Activated CD4-positive, alpha-beta memory T cell treated with anti-CD3 and anti-CD28 coated beads, Interleukin-2, amount 10 ng/mL, durations not matched to agents 7 days and 5 days (primary cell): Measurements from ENCODE around the gene BLNK. TPM values are rescaled to one million over a fixed set of nuclear protein-coding genes. Genes with fewer than 3 reads are reported as not detected.

Experiments
- CTCF ChIA-PET: fragments of 350-600 bp; sonication (Branson Sonifier 250); formaldehyde crosslinking; loops from one replicate; lab custom pipeline; 2021; ENCODE audit warnings: antibody characterized with exemption, inconsistent platforms; lab: Charles Lee
- POLR2A ChIA-PET: fragments of 350-600 bp; sonication (Branson Sonifier 250); formaldehyde crosslinking; loops from one replicate; lab custom pipeline; 2021; ENCODE audit warnings: antibody characterized with exemption; lab: Charles Lee
- DNase-seq: peaks from one replicate; pipeline ENCODE4 v3.0.0-alpha.2; 2020
- H3K27ac Mint-ChIP-seq: one replicate; pipeline ENCODE4 v1.8.0; 2021; ENCODE audit warnings: mild to moderate bottlenecking, mixed read lengths
- H3K27me3 Mint-ChIP-seq: one replicate; pipeline ENCODE4 v1.8.0; 2021; ENCODE audit warnings: mixed read lengths
- H3K36me3 Mint-ChIP-seq: one replicate; pipeline ENCODE4 v1.8.0; 2021; ENCODE audit warnings: low read depth, mixed read lengths
- H3K4me1 Mint-ChIP-seq: one replicate; pipeline ENCODE4 v1.8.0; 2021; ENCODE audit warnings: mixed read lengths
- H3K4me3 Mint-ChIP-seq: one replicate; pipeline ENCODE4 v1.8.0; 2021; ENCODE audit warnings: mild to moderate bottlenecking, mixed read lengths
- H3K9me3 Mint-ChIP-seq: one replicate; pipeline ENCODE4 v1.8.0; 2021; ENCODE audit warnings: mixed read lengths
- total RNA-seq, 2 experiments: library from RNA; stranded (reverse); gene quantifications; one replicate each; pipeline ENCODE4 v1.2.3, GENCODE V29; 2021

BLNK gene
- total RNA-seq, 2 experiments from 2014 or later = not detected

DNA sequence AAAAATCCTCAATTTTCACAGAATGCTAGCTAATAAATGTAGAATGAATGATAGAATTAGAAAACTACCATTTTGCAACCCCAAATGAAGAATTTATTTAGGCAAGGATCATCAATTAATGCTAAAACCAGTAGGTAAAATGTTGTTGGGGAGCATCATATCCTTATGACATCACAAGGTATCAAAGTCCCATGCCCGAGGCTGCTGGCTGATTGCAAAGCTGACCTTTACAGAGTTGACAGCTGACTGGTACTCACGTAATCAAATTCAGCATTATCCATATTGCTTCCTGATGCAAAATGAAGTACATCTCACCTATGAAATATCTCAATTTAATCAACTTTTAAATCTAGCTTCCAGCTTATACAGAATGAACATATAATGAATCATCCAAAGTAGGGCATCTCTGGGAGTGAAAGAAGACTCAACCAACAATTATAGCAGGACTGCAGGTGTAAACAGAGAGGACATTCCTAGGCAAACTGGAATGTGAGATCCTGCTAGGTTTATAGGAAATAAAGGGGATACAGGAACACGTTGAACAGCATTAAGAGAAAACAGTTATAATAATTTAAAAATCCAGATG lies 10.2 kb upstream of the BLNK start:
- no peaks in the 10 kb centered on the region for H3K36me3 Mint-ChIP-seq
- DNase-seq = no peak
- no peaks in the 10 kb centered on the region for H3K4me1 Mint-ChIP-seq
- no peak overlapping the region for H3K27ac Mint-ChIP-seq
- ChIA-PET POLR2A (no interaction called here), CTCF (interaction anchor here (1.2 kb wide), 1 partner anchor 265 kb away, joined by 3 read pairs; no protein-coding TSS in a partner anchor)
- no peak overlapping the region for H3K4me3 Mint-ChIP-seq
- peaks cover 16% of the 10 kb centered on the region for H3K27me3 Mint-ChIP-seq
- no peaks in the 10 kb centered on the region for H3K9me3 Mint-ChIP-seq

DNA sequence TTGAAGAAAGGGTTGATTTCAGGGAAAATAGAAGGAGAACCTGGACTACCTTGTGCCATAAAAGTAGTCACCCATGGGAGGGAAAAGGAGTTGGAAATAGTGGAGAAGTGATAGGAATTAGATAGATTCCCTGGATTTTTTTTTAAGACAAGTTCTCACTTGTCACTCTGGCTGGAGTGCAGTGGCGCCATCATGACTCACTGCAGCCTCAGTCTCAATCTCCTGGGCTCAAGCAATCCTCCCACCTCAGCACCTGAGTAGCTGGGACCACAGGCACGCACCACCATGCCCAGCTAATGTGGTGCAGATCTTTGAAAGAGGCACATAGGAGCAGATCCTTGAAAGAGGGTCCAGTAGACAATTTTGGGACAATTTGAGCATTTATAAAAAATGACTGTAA lies 9.5 kb upstream of the BLNK start:
- Mint-ChIP-seq H3K27ac (no peak overlapping the region), H3K9me3 (no peaks in the 10 kb centered on the region), H3K4me1 (no peaks in the 10 kb centered on the region), H3K36me3 (no peaks in the 10 kb centered on the region), H3K4me3 (no peak overlapping the region), H3K27me3 (peaks cover 16% of the 10 kb centered on the region)
- DNase-seq = no peak
- POLR2A ChIA-PET = no interaction called here
- CTCF ChIA-PET = interaction anchor here (1.2 kb wide), 1 partner anchor 264 kb away, joined by 3 read pairs; no protein-coding TSS in a partner anchor

DNA sequence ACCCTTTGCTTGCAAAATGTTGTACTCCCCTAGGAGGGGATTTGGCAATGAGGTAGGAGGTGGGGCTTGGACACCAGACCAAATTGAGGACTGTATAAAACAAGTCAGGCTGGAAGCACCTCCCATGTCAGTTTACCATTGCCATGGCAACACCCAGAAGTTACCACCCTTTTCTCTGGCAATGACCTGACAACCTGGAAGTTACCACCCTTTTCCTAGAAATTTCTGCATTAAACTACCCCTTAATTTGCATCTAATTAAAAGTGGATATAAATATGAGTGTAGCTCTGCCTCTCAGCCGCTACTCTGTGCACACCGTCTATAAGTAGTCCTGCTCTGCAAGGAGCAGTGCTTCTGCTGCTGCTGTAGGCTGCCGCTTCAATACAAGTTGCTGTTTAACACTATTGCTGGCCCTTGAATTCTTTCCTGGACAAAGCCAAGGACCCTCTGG lies 7.8 kb upstream of the BLNK start:
- H3K4me3 Mint-ChIP-seq = no peak overlapping the region
- no peak overlapping the region for H3K27ac Mint-ChIP-seq
- no peak for DNase-seq
- no peaks in the 10 kb centered on the region for H3K9me3 Mint-ChIP-seq
- POLR2A ChIA-PET = no interaction called here
- H3K4me1 Mint-ChIP-seq = no peaks in the 10 kb centered on the region
- H3K27me3 Mint-ChIP-seq = peaks cover 16% of the 10 kb centered on the region
- H3K36me3 Mint-ChIP-seq = no peaks in the 10 kb centered on the region
- CTCF ChIA-PET = no interaction called here

DNA sequence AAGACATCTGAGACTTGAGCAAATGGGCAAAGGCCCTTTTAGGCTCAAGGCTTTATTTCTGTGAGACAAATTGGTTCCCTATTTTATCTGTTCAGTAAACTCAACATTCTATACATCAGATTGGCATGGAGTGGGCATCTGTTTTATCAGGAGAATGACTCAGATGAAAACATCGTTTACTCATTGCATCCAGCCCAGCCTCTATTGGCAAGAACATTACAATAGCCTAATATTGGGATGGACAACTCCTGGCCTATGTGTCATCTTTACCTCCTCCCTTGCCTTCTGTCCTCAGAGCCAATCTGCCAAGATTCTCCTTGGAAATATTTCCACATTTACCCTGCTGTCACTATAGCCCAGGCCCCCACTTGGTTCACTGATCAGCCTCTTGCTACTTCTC lies 5.5 kb upstream of the BLNK start:
- ChIA-PET CTCF (interaction anchor here (1.4 kb wide), 1 partner anchor 47 kb away, joined by 3 read pairs; no protein-coding TSS in a partner anchor), POLR2A (no interaction called here)
- Mint-ChIP-seq H3K4me3 (no peak overlapping the region), H3K4me1 (no peaks in the 10 kb centered on the region), H3K36me3 (no peaks in the 10 kb centered on the region), H3K9me3 (no peaks in the 10 kb centered on the region), H3K27me3 (peaks cover 15% of the 10 kb centered on the region), H3K27ac (no peak overlapping the region)
- DNase-seq = no peak

DNA sequence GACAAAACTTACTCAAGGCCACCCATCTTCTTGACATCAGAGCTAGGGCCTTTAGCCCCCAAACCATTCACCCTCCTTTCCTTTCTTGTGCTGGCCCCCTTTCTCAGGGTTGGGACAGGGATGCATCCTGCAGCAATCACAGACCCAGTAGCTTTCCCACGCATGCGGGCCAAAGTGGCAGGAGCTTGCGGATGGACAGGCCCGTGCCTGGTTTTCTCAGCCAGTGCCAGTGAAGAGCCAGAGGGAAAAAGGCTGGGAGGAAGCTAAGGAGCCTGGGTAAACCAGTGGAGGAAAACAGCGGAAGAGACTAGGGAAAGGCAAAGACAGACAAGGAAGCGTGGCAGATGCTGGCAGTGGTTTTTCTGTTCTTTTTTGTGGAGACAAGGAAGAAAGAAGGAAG lies 5.1 kb upstream of the BLNK start:
- Mint-ChIP-seq H3K36me3 (no peaks in the 10 kb centered on the region), H3K27me3 (peaks cover 15% of the 10 kb centered on the region), H3K9me3 (no peaks in the 10 kb centered on the region), H3K4me3 (no peak overlapping the region), H3K27ac (no peak overlapping the region), H3K4me1 (no peaks in the 10 kb centered on the region)
- no peak for DNase-seq
- CTCF ChIA-PET = interaction anchor here (1.1 to 1.4 kb wide), 2 partner anchors 47 to 313 kb away, joined by 3 read pairs; no protein-coding TSS in a partner anchor
- POLR2A ChIA-PET = no interaction called here

DNA sequence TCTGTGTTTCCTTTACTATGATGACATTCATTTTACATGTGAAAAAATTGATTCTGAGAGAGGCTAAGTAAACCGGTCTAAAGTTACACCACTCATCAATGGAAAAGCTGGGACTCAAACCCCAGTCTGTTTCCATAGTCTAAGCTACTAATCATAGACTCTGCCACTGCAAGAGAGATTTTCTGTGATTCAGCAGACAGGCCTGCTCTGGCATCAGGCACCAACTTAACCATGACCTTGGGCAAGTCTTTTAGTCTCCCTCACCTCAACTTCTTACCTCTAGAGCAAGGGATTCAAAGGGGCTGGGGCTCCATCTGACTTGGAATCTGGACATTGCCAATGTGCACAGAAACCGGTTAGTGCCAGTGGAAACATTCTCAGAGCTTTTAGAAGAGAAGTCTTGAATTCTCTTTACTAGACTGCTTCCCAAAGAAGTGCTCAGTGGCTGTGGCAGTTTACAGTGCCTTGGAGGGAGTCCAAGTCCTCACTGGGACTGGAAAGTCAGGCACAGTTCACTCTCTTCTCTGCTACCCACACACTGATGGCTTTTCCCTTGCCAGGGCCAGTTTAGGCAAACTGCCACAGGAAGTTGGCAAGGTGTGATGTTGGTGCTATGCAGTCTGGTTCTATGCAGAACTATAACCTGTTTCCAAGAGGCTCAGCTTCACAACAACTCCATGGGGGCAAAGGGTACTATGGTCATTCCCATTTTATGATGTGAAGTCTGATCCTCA lies 4.5 kb upstream of the BLNK start:
- H3K27me3 Mint-ChIP-seq = peaks cover 15% of the 10 kb centered on the region
- DNase-seq = no peak
- POLR2A ChIA-PET = no interaction called here
- H3K4me1 Mint-ChIP-seq = no peaks in the 10 kb centered on the region
- H3K36me3 Mint-ChIP-seq = no peaks in the 10 kb centered on the region
- no peak overlapping the region for H3K27ac Mint-ChIP-seq
- no peaks in the 10 kb centered on the region for H3K9me3 Mint-ChIP-seq
- CTCF ChIA-PET = interaction anchor here (1.1 to 1.4 kb wide), 2 partner anchors 46 to 312 kb away, joined by 3 read pairs; no protein-coding TSS in a partner anchor
- no peak overlapping the region for H3K4me3 Mint-ChIP-seq

DNA sequence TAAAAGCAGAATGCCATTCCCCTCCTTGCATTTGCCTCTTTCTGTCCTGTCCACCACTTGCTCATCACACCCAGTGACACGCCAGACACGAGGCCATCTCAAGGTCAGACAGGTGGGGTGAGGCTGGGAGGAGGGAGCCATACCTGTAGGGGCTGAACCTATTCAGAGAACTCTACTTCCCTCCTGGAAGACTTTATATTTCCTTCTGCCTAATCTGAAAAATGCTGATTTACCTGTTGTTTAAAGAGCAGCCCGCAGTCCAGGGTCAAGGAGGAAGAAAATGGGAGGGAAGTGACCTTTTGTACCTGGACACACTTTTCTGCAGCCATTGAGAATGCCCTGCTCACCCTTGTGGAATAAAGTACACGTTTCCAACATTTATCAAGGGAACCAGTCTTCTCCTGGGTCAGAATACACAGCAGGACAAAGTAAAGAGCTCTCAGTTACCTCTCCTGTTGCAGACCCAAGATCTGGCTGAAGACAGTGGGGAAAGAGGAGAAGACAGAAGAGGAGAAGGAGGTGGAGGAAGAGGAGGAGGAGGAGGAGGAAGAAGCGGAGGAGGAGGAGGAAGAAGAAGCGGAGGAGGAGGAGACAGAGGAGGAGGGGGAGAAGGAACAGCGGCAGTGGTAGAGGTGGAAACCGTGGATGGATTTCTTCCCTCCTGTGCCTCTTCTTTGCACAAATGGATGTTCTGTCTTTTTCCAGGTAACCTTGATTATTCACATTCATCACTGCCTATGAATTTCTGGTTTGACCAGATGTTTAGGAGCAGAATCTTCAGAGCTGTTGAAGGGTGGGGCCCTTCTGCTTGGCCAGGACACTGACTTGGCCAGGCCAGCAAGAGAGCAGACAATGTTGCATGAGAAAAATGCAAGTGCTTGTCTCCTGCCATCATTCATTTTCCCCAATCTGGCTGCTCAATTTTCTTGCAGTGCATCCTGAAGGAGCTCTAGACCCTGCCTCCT lies 1.2 kb upstream of the BLNK start:
- H3K4me1 Mint-ChIP-seq = no peaks in the 10 kb centered on the region
- ChIA-PET CTCF (no interaction called here), POLR2A (no interaction called here)
- H3K27me3 Mint-ChIP-seq = peaks cover 22% of the 10 kb centered on the region
- DNase-seq = no peak
- H3K4me3 Mint-ChIP-seq = no peak overlapping the region
- no peaks in the 10 kb centered on the region for H3K36me3 Mint-ChIP-seq
- H3K9me3 Mint-ChIP-seq = no peaks in the 10 kb centered on the region
- no peak overlapping the region for H3K27ac Mint-ChIP-seq

DNA sequence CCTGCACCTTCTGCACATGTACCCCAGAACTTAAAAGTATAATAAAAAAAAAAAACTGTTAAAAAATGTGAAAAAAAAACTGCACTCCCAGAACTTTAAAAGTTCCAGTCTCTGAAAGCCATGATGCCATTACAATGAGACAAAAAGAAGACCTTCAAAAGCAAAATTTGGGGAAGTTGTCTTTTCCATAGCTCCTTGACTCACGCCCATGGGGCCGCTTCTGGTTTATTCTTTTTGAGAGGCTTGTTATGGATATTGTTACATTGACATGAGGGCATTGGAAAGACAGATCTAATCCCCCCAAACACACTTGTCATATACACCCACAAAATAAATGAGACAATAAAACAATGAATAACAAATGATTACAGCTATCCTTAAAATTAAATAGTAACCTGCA lies 798 bp downstream of the BLNK start:
- CTCF ChIA-PET = interaction anchor here (0.9 to 1.0 kb wide), 2 partner anchors 41 to 42 kb away, joined by 3 to 4 read pairs; no protein-coding TSS in a partner anchor
- POLR2A ChIA-PET = no interaction called here
- no peaks in the 10 kb centered on the region for H3K9me3 Mint-ChIP-seq

DNA sequence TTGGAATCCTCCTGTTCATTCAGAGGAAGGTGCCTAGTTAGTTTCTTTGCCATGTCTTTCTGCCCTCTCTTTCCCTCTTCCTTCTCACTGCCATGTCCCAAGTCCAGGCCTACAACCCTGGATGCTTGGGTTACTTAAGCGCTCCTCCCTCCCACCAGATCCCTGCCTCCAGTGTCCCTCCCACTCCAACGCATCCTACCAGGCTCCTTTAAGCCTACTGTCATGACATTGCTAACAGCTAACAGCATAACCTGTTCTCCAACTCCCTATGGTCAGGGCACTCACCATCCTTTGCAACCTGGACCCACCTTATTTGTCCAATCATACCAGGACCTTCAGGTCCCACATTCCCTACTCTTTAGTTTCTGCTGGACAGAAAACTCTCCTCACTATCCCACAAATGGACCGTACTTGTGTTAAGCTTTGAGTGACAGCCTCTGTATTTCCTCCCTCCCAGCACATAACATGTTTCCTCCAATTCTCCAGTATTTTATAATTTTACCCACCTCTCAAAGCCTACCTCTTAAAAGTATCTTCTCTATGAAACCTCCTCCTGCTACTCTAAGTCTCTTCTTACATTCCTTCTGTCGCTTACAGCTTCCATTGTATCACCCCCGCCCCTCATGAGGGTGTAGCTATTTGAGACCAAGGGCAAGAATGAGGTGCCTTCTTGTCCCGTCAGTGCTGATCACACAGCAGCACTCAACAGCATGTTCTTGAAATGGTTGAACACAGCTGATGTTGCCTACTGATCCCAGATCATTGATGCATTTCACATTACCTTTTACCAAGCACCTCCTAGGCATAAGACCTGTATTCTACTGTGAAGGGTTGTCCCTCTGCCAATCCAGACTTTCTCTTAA lies 1.7 kb downstream of the BLNK start:
- Mint-ChIP-seq H3K36me3 (no peaks in the 10 kb centered on the region), H3K9me3 (no peaks in the 10 kb centered on the region), H3K27ac (no peak overlapping the region), H3K27me3 (peaks cover 26% of the 10 kb centered on the region), H3K4me1 (no peaks in the 10 kb centered on the region), H3K4me3 (no peak overlapping the region)
- no peak for DNase-seq
- CTCF ChIA-PET = interaction anchor here (1.0 kb wide), 1 partner anchor 41 kb away, joined by 3 read pairs; no protein-coding TSS in a partner anchor
- POLR2A ChIA-PET = no interaction called here

More for the DNA sequence above, 798 bp downstream of the BLNK start:
- Mint-ChIP-seq H3K4me3 (no peak overlapping the region), H3K27me3 (peaks cover 26% of the 10 kb centered on the region), H3K36me3 (no peaks in the 10 kb centered on the region), H3K4me1 (no peaks in the 10 kb centered on the region), H3K27ac (no peak overlapping the region)
- DNase-seq = no peak

DNA sequence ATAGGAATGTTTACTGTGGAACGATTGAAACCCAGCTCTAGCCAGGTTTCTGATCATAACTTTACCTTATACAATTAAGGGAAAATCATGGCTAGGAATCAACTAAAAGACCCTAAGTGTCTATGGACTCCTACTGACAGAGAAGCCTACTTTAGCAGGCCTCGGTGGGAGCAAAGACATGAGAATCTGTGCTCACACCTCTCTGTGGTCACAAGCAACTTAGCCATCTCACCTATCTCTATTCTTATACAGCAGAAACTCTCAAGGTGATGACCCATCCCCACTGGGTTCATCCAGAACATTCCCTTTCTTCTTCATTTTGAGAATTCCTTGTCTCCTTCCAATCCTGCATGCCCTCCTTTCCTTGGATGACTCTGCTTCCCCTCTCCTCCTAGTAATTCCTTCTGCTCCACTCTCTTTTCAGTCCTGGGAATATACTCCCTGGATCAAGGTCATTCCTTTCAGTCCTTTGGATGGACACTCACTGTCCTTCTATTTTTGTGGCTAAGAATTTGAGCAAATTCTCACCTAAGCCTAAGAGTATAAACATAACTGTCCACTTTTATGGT lies 2.9 kb downstream of the BLNK start:
- H3K27me3 Mint-ChIP-seq = peaks cover 30% of the 10 kb centered on the region
- POLR2A ChIA-PET = no interaction called here

DNA sequence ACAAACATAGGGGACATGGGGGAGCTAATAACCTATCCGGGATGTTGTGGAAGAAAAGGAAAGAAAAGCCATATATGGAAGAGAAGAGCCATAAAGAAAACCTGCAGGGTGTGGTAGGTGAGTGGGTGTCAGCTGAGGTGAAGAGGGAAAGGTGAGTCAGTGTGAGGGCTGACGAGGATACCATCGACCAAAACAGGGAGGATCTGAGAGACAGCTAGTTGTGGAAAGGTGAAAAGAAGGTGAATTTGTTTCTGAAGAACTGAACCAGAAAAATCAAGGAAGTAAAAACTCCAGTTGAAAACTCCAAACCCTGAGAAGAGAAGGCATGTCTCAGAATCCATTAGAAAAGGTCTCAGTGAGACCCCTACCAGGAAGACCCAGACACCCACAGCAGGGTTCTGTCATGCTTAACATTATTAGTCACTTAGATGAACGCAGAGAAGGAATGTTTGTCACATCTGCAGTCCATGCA lies 4.1 kb downstream of the BLNK start:
- Mint-ChIP-seq H3K27ac (no peak overlapping the region), H3K4me1 (no peaks in the 10 kb centered on the region), H3K36me3 (no peaks in the 10 kb centered on the region), H3K9me3 (no peaks in the 10 kb centered on the region), H3K27me3 (peaks cover 31% of the 10 kb centered on the region), H3K4me3 (no peak overlapping the region)
- no peak for DNase-seq
- ChIA-PET POLR2A (no interaction called here), CTCF (interaction anchor here (0.6 to 2.4 kb wide), 2 partner anchors 38 to 850 kb away, joined by 4 to 5 read pairs; no protein-coding TSS in a partner anchor)

More for the DNA sequence above, 2.9 kb downstream of the BLNK start:
- H3K4me1 Mint-ChIP-seq = no peaks in the 10 kb centered on the region
- no peak overlapping the region for H3K4me3 Mint-ChIP-seq
- no peak for DNase-seq
- no peak overlapping the region for H3K27ac Mint-ChIP-seq
- no peaks in the 10 kb centered on the region for H3K9me3 Mint-ChIP-seq
- CTCF ChIA-PET = no interaction called here
- no peaks in the 10 kb centered on the region for H3K36me3 Mint-ChIP-seq
